Measurements from ENCODE around the gene DHRS7B.
"Not testable (repeated sequence)": the region's sequence is repeated elsewhere in the genome, so short reads cannot be mapped to it uniquely, and the experiment has no call there.

DHRS7B gene

GRCh38 chr17:21185061-21185460 is 58.3 kb downstream of the DHRS7B start:
- no peak for TF ChIP-seq CTCF (conservative IDR thresholded peaks at IDR 0.05; ENCODE audit: control insufficient read depth, insufficient read depth, low read depth, low read length)
- no peak for DNase-seq (ENCODE audit: low read depth)

DNA sequence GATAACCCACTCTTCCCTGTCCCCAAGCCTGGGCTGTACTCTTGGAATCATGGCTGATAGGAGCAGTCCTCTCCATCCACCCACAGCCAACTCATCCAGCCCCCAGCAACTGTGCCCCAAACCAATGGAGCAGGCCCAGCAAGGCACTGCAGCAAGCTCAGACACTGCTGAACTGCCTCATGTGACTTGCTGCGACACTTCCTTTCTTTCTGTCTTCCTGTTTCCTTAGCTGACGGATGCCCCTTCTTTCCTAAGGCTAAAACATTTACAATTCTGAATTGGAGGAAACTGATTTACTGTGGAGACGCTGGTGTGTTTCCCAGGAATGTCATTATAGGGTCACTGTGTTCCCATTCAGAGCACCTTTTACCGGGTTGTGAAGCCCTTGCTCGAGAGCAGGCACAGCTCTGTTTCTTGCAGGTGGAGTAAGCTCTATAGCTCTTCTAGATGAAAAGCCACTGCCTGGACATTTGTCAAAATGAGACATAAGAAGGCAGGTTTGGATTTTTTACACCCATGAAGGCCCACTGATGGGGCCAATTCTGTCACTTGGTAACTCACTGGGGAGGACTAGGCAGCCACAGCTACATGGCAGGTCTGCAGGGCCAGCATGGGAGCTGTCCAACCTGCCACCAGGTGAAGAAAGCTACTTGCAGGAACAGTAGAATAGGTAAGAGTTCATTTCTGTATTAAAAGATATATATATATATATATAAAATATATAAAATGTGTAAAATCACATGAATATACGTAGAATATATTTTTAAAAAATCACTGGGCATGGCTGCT is 59.8 kb downstream of the DHRS7B start:
- TF ChIP-seq CTCF (conservative IDR thresholded peaks at IDR 0.05; ENCODE audit: control insufficient read depth, insufficient read depth, low read depth, low read length): no peak
- DNase-seq (ENCODE audit: low read depth): no peak
- H3K4me3 ChIP-seq (ENCODE audit: control insufficient read depth, low read depth, low read length): no peak overlapping the region

More at GRCh38 chr17:21185061-21185460, 58.3 kb downstream of the DHRS7B start:
- no peak overlapping the region for H3K4me3 ChIP-seq (ENCODE audit: control insufficient read depth, low read depth, low read length)

DNA sequence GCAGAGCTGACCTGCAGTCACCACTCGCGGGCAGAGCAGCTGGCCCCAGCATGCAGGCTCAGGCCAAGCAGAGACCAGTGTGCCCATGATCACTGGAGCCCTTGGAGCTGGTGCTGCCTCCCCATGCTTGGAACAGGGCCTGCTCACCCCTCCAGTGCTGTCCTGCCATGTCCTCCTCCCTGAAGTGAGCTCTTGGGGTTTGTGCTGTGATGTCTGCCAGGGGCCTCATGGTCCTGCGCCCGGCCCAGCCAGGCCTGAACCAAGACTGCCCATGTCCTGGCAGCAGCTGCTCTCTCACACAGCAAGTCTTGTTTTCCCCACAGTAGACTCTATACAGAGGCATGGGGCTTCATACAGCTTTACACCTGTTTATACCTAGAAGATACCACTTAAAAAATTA is 62.6 kb downstream of the DHRS7B start:
- no peak for DNase-seq (ENCODE audit: low read depth)
- no peak overlapping the region for H3K4me3 ChIP-seq (ENCODE audit: control insufficient read depth, low read depth, low read length)
- no peak for TF ChIP-seq CTCF (conservative IDR thresholded peaks at IDR 0.05; ENCODE audit: control insufficient read depth, insufficient read depth, low read depth, low read length)

DNA sequence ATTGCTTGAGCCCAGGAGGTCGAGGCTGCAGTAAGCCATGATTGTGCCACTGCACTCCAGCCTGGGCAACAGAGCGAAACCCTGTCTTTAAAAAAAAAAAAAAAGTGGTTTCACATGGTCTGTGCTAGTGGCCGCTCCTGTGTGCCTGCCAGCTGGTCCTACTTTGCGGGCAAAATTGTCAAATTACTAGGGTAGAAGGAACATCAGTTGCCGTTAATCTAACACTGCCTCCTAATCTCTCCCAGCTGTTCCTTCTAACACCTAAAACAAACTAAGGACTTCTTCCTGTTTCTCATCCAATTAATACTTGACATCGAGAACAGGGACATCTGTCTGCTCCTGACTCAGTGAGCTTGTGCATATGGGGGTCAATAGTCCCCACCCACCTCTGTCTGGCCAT is 63.3 kb downstream of the DHRS7B start:
- TF ChIP-seq CTCF (conservative IDR thresholded peaks at IDR 0.05; ENCODE audit: control insufficient read depth, insufficient read depth, low read depth, low read length): no peak
- no peak overlapping the region for H3K4me3 ChIP-seq (ENCODE audit: control insufficient read depth, low read depth, low read length)

DNA sequence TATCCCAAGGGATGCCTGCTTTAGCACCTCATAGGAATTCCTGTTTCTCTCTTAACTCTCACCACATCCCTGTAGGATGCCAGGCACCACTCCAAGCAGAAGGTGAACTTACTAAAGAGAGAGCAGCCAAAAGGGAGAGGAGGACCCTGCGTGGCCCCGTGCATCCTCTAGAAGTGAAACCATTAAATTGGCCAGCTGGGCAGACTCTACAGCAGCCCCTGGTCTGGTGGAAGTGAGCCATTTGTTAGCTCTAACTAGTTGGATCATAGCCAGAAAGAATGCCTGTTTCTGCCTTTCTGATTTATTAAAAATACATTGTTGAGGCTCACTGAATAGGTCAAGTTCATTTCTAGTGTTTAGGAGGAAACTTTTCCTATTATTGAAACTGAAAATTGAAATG is 64.9 kb downstream of the DHRS7B start:
- DNase-seq (ENCODE audit: low read depth): no peak
- TF ChIP-seq CTCF (conservative IDR thresholded peaks at IDR 0.05; ENCODE audit: control insufficient read depth, insufficient read depth, low read depth, low read length): no peak
- H3K4me3 ChIP-seq (ENCODE audit: control insufficient read depth, low read depth, low read length): no peak overlapping the region

More for the DNA sequence above, 63.3 kb downstream of the DHRS7B start:
- no peak for DNase-seq (ENCODE audit: low read depth)

GRCh38 chr17:21192414-21192813 is 65.7 kb downstream of the DHRS7B start:
- not testable (repeated sequence) for H3K4me3 ChIP-seq (ENCODE audit: control insufficient read depth, low read depth, low read length)

GRCh38 chr17:21193031-21193430 is 66.3 kb downstream of the DHRS7B start:
- H3K4me3 ChIP-seq (ENCODE audit: control insufficient read depth, low read depth, low read length): no peak overlapping the region
- DNase-seq (ENCODE audit: low read depth): no peak
- TF ChIP-seq CTCF (conservative IDR thresholded peaks at IDR 0.05; ENCODE audit: control insufficient read depth, insufficient read depth, low read depth, low read length): no peak

More at GRCh38 chr17:21192414-21192813, 65.7 kb downstream of the DHRS7B start:
- DNase-seq (ENCODE audit: low read depth): not testable (repeated sequence)
